Non-pigmented ciliary epithelial cell (primary cell): ENCODE results near the gene PCSK6.

Source experiments
- DNase-seq: peaks from one replicate; pipeline ENCODE4 v3.0.0-alpha.2; 2010; ENCODE audit warnings: low read depth

Gene PCSK6

GRCh38 chr15:101522621-101523559 lies 33.4 kb upstream of the PCSK6 start:
- no peak for DNase-seq

DNA sequence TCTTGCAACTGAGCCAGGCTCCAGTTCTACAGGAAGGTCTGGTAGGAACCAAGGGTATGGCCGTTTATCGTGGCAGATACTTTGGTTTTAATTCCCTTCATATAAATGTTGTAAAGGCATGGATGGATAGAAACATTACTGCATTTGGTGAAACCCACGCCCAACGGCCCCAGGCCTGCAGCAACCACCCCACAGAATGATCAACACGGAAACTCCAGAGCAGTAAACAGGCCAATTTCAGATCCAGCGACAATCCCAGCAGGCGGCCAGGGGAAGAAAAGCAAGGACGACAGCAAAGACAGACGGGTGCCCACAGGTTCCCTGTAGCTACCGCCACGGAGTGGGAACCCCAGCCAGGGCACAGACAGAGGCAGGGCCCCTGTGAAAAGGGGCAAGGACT lies 32.6 kb upstream of the PCSK6 start:
- no peak for DNase-seq

GRCh38 chr15:101521591-101521990 lies 32.1 kb upstream of the PCSK6 start:
- no peak for DNase-seq

DNA sequence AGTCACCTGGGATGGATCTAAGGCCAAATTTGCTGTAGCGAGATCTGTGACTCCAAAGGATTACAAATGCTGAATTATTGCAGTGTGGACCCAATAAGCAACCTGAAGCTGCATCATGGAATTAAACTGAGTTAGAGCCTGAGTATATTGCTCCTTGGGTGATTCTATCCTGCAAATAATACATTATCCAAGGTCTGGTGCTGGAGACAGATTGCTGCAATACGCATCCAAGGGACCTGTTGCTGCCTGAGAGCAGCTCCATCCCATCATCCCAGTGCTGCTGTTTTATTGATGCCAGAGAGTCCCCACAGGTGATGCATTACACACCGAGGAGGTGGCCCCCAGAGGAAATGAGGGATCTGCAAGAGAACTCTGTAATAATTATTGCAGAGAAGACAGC lies 31.6 kb upstream of the PCSK6 start:
- DNase-seq: no peak

DNA sequence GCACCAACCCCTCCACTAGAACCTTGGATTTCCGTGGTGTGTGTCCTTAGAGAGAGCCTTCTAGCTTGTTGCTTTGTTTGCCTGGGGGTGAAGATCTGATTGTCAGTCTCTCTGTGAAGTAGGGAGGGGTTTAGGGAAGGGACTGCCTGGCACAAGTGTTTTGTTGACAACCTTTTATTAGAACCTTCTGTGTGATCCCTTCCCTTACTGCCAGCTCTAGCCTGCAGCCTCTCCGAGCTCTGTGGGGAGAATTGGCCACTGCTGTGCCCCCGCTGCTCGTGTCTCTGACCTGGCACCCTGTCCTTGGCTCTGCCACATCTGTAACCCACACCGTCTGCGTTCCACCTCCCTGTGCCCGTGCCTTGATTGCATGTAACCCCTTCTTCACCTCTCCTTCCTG lies 30.9 kb upstream of the PCSK6 start:
- no peak for DNase-seq

GRCh38 chr15:101517504-101517903 lies 28.0 kb upstream of the PCSK6 start:
- no peak for DNase-seq

- no peak for DNase-seq
Observed at GRCh38 chr15:101514318-101514717, 24.8 kb upstream of the PCSK6 start.

DNA sequence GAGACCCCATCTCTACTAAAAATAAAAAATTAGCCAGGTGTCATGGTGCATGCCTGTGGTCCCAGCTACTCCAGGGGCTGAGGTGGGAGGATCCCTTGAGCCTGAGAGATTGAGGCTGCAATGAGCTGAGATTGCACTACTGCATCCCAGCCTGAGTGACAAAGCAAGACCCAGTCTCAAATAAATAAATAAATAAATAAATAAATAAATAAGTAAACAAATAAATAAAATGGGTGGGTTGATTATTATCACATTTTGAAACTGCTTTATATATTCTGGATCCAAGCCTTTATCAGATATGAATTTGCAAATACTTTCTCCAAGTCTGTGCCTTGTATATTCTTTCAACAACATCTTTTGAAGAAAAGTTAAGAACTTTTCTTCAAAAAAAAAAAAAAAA lies 22.2 kb upstream of the PCSK6 start:
- no peak for DNase-seq

DNA sequence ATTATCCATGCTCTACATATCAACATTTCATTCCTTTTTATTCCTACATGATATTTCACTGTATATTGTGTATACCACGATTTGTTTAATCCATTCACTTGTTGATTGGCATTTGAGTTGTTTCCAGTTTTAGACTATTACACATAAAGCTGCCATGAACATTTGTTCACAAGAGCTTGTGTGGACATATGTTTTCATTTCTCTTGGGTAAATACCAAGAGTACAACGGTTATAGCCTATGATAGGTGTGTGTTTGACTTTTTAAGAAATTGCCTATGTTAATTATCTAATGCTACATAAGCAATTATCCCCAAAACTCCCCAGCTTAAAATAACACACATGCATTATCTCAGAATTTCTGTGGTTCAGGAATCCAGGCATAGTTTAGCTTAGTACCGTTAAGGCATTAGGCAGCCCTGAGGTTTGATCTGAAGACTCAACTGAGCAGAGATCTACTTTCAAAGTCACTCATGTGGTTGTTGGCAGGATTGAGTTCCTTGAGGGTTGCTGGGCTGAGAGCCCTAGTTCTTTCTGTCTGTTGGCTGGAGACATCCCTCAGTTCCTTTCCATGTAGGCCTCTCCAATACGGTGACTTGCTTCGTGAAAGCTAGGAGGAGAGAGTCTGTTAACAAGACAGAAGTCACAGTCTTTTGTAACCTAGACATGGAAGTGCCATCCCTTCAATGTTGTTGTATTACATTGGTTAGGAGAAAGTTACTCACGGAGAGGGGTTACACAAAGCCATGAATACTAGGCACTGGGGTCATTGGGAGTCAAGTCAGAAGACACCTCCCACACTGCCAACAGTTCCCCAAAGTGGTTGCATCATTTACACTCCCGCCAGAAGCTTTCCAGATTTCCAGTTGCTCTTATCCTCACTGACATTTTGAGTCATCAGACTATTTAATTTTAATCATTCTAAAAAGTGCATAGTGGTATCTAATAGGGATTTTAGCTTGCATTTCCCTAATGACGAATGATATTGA lies 21.0 kb upstream of the PCSK6 start:
- DNase-seq: no peak

GRCh38 chr15:101509279-101509678 lies 19.8 kb upstream of the PCSK6 start:
- DNase-seq: no peak

DNA sequence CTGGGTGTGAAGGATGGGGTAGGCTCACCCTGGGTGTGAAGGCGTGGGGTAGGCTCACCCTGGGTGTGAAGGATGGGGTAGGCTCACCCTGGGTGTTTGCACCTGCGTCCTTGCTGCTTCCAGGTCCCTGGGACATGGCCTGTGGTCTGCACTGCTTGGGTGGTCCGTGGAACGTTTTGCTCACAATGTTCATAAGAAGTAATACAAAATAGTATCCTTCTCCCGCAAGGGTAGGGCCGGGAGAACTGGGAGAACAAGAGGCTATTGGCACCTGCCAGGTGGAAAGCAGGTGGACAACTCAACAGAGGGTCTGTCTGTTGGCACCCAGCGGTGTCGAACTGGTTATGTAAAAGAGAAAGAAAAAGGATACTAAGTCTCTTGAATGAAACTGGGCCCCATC lies 17.0 kb upstream of the PCSK6 start:
- no peak for DNase-seq

- no peak for DNase-seq
Observed at GRCh38 chr15:101505610-101506337, 16.3 kb upstream of the PCSK6 start.

- no peak for DNase-seq
Observed at GRCh38 chr15:101504866-101505609, 15.5 kb upstream of the PCSK6 start.

DNA sequence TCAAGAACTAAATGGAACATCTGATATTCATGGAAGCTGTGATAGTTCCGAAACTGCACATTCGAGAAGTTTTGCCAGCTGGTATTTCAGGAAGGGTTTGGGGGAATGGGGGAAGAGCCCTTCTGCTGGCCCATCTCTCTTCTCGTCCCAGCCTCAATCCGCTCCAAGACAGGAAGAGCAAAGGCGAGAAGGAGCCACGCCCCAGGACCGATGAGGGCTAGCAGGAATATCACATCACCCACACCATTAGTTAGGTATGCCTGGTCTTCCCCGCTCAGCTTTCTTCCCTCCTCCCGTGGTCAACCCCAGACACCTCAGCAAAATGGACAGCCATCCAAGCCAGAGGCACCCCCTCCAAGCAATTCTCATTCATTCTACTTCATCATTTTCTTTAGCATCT lies 14.9 kb upstream of the PCSK6 start:
- no peak for DNase-seq

DNA sequence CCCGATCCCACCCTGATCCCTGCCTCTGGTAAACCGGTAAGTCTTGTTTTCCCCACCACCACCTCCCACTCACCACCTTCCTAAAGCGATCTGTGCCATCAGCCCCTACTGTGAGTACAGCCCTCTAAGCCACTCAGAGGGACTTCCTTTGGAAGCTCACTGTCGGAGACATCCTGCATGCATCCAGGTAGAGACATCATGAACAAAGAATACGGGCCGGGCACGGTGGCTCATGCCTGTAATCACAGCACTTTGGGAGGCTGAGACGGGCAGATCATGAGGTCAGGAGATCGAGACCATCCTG lies 13.7 kb upstream of the PCSK6 start:
- DNase-seq: no peak

GRCh38 chr15:101502572-101503295 lies 13.2 kb upstream of the PCSK6 start:
- DNase-seq: no peak

DNA sequence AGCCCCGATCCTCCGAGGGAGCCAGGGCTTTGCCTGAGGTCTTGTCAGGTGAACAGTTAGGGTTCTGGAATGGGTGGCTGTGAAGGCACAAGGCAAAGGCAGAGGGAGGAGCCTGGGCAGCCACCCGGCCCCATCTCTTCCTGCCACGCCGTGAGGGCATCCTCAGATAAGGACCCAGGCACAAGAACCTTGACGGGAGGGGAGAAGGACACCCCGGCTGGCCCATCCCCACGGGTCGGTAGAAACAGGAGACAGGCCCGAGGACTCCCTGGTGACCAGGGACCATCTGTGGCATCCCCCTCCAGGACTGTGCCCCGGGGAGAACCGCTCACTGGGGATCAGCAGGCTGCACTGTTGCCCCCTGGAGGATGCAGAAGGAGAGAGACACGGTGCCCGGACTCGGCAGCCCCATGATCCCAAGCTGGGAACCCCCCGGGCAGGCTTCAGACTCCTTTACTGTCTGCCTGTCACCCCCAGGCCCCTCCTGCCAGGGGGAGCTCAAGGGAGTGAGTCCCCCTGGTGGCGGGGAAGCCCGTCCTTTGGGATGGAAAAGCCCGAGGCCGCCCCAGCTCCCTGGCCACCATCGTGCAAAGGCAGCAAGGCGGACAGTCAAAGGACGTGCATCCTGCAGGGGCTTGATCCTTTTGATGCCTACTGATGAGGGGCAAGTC lies 12.3 kb upstream of the PCSK6 start:
- DNase-seq: no peak

- no peak for DNase-seq
Observed at GRCh38 chr15:101500865-101501551, 11.5 kb upstream of the PCSK6 start.

DNA sequence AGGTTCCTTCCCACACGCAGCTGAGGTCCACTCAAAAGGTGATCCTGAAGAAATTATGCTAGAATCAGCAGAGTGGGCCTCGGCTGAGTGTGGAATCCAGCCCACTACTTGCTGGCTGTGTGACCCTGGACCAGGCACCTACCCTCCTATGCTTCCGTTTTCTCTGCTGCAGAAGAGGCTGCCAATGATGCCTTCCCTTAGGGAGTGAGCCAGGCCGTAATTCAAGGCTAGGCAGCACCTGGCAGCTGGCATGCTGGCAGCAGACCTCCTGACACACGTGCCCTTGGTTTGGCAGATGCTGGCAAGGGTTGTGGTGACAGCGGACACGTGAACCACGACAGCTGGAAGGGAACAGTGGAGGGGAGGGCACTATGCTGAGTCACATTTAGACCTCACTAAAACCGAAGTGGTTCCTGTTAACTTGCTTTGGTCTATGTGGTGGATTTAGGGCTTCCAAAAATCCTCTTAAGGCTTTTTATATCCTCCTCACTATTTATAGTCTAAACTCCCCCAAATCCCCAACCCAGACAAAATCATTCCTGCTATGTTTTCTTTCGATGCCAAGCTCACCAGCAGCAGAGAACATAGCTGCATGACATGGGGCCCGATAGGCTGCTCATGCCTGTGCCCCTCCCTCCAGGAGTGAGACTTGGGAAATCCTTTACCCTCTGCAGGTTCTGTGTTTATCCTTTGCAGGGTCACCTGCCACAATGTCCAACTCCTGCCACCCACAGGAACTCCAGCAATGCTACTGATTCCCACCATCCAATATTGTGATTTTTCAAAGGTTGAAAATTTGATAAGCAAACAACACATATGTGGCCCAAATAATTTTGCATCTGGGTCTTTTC lies 10.6 kb upstream of the PCSK6 start:
- no peak for DNase-seq
